K562 (cell line): ENCODE measurements around the gene SYF2. TPM values are rescaled to one million over a fixed set of nuclear protein-coding genes. Genes with fewer than 3 reads are reported as not detected.

Experiments used
- ATAC-seq: fragments of 200-7000 bp; cut with Tn5 transposase; 3 replicates; pipeline ENCODE4 v1.9.1; 2020; ENCODE audit warnings: moderate library complexity
- BruUV-seq: library from RNA; stranded (reverse); fragments of 400-500 nt; replicated peaks from 2 replicates; lab custom pipeline; 2021; lab: Mats Ljungman, UMichigan
- CTCF ChIA-PET: fragments of 300-600 bp; formaldehyde crosslinking; extraction: SDS; loops from one replicate; lab custom pipeline; 2021; ENCODE audit warnings: low intra/inter-chr PET ratio; lab: Yijun Ruan, JAX
- POLR2A ChIA-PET: fragments of 300-600, 350-650 bp; sonication (Branson Sonifier 250); formaldehyde crosslinking; extraction: SDS; loops from one replicate; lab custom pipeline; 2021; ENCODE audit warnings: antibody characterized with exemption, inconsistent platforms; lab: Yijun Ruan, JAX
- DNase-seq, 4 experiments: peaks; one replicate each; pipeline versions ENCODE4 v3.0.0 to v3.0.0-alpha.2; 2011 to 2018; ENCODE audit warnings: low spot score in 3 of 4, mixed read lengths in 3 of 4; ENCODE audit errors: extremely low read depth in 1 of 4
- FAIRE-seq: peaks from 2 replicates; lab custom pipeline; 2011; peaks lifted over from hg19 to GRCh38; lab: Jason Lieb, UNC
- H2AFZ ChIP-seq: 2 replicates; pipeline ENCODE4 v1.6.0; 2011; ENCODE audit warnings: low read depth, low read length, control low read depth, inconsistent platforms
- H3K27ac ChIP-seq: fragments of 200-600 bp; 3 replicates; pipeline ENCODE4 v1.8.0; 2011; ENCODE audit warnings: low read depth, mild to moderate bottlenecking, control low read depth, inconsistent platforms, low read length, moderate library complexity, mixed read lengths; ENCODE audit errors: extremely low read depth
- H3K27me3 ChIP-seq, 2 experiments: fragments of 300-600 bp in 1 of 2; 2 replicates in 1 of 2; 3 replicates in 1 of 2; pipeline versions ENCODE4 v1.6.0 to v1.8.0; 2011; ENCODE audit warnings: inconsistent platforms in 2 of 2, low read length in 2 of 2, mild to moderate bottlenecking in 1 of 2, mixed read lengths in 1 of 2, moderate library complexity in 1 of 2; ENCODE audit not compliant: control insufficient read depth in 2 of 2, insufficient read depth in 2 of 2
- H3K36me3 ChIP-seq: fragments of 300-600 bp; 3 replicates; pipeline ENCODE4 v1.8.0; 2011; ENCODE audit warnings: mild to moderate bottlenecking, low read length, inconsistent platforms; ENCODE audit not compliant: control insufficient read depth, insufficient read depth
- H3K4me1 ChIP-seq, 2 experiments: fragments of 200-600 bp in 1 of 2; replicated peaks in 1 of 2; 2 replicates in 1 of 2; 3 replicates in 1 of 2; pipeline versions ENCODE4 v1.5.1 to v1.8.0; 2011; ENCODE audit warnings: inconsistent platforms in 2 of 2, low read length in 2 of 2, mild to moderate bottlenecking in 1 of 2, mixed read lengths in 1 of 2, moderate library complexity in 1 of 2; ENCODE audit not compliant: control insufficient read depth in 2 of 2, insufficient read depth in 2 of 2
- H3K4me2 ChIP-seq: 2 replicates; pipeline ENCODE4 v1.6.1; 2011; ENCODE audit warnings: low read length, control low read depth, inconsistent platforms, mixed read lengths; ENCODE audit not compliant: insufficient read depth
- H3K4me3 ChIP-seq: fragments of 200-600 bp; sonication (generic), shearing (Covaris generic); 2 replicates; pipeline ENCODE4 v1.5.1; 2016; ENCODE audit warnings: control low read depth, inconsistent platforms
- H3K79me2 ChIP-seq: fragments of 200-600 bp; 3 replicates; pipeline ENCODE4 v1.8.0; 2011; ENCODE audit warnings: low read length, inconsistent platforms; ENCODE audit not compliant: control insufficient read depth, insufficient read depth
- H3K9ac ChIP-seq, 2 experiments: 2 replicates each; pipeline versions ENCODE4 v1.6.0 to v1.6.1; 2011; ENCODE audit warnings: low read depth in 2 of 2, low read length in 2 of 2, control low read depth in 1 of 2, inconsistent platforms in 1 of 2, mild to moderate bottlenecking in 1 of 2, mixed read lengths in 1 of 2; ENCODE audit not compliant: insufficient read depth in 1 of 2
- H3K9me1 ChIP-seq: one replicate; pipeline ENCODE4 v1.6.0; 2011; ENCODE audit warnings: inconsistent platforms, mild to moderate bottlenecking, low read length, moderate library complexity; ENCODE audit not compliant: control insufficient read depth, insufficient read depth
- H3K9me3 ChIP-seq: replicated peaks from 2 replicates; pipeline ENCODE4 v1.5.1; 2011; ENCODE audit warnings: low read depth, low read length, inconsistent platforms; ENCODE audit not compliant: control insufficient read depth, insufficient read depth
- H4K20me1 ChIP-seq: replicated peaks from 2 replicates; pipeline ENCODE4 v1.6.1; 2011; ENCODE audit warnings: low read length, inconsistent platforms, mixed read lengths; ENCODE audit not compliant: control insufficient read depth, insufficient read depth
- CREB3 ChIP-seq: fragments of 450-650 bp; conservative IDR thresholded peaks from 2 replicates; pipeline ENCODE4 v1.6.1; 2016; ENCODE audit warnings: missing genetic modification characterization, low read depth, mild to moderate bottlenecking, missing compliant biosample characterization, moderate library complexity
- CTCF ChIP-seq, 3 experiments: IDR thresholded peaks in 2 of 3; conservative IDR thresholded peaks in 1 of 3; 2 replicates each; pipeline ENCODE4 v1.5.1; 2011 to 2012; ENCODE audit warnings: low read length in 3 of 3, mild to moderate bottlenecking in 3 of 3, control low read depth in 2 of 3, improper control_type of control experiment in 1 of 3, inconsistent platforms in 1 of 3, low read depth in 1 of 3, mixed read lengths in 1 of 3, moderate library complexity in 1 of 3; ENCODE audit not compliant: insufficient read depth in 2 of 3
- E2F4 ChIP-seq: sonication (generic); formaldehyde crosslinking; IDR thresholded peaks from 2 replicates; pipeline ENCODE4 v1.8.0; 2022; ENCODE audit warnings: mild to moderate bottlenecking, low read depth, missing genetic modification reagents
- ETS2 ChIP-seq: IDR thresholded peaks from 2 replicates; pipeline ENCODE4 v1.6.1; 2016; ENCODE audit warnings: borderline replicate concordance, missing genetic modification characterization, mild to moderate bottlenecking, moderate library complexity, missing compliant biosample characterization; ENCODE audit not compliant: poor library complexity, severe bottlenecking
- HMGXB4 ChIP-seq: sonication (generic); formaldehyde crosslinking; IDR thresholded peaks from 2 replicates; pipeline ENCODE4 v1.8.1; 2023; ENCODE audit warnings: mild to moderate bottlenecking, missing genetic modification reagents
- RAD21 ChIP-seq, 2 experiments: fragments of 250-450 bp in 1 of 2; fragments of 450-650 bp in 1 of 2; sonication (Bioruptor Pico) in 1 of 2; formaldehyde crosslinking in 1 of 2; IDR thresholded peaks in 1 of 2; conservative IDR thresholded peaks in 1 of 2; 2 replicates each; pipeline versions ENCODE4 v1.4.0 to v1.8.0; 2020 to 2022; ENCODE audit warnings: mild to moderate bottlenecking in 2 of 2, moderate library complexity in 1 of 2
- STAG1 ChIP-seq: sonication (generic); formaldehyde crosslinking; IDR thresholded peaks from 2 replicates; pipeline ENCODE4 v1.5.0; 2020; ENCODE audit warnings: missing genetic modification reagents, borderline replicate concordance
- ZBTB12 ChIP-seq: fragments of 250-450 bp; sonication (Bioruptor Pico); IDR thresholded peaks from 2 replicates; pipeline ENCODE4 v1.4.0; 2020
- ZNF395 ChIP-seq: fragments of 200-800 bp; sonication (Bioruptor generic); IDR thresholded peaks from 2 replicates; pipeline ENCODE4 v1.6.1; 2017; ENCODE audit warnings: missing genetic modification characterization, missing compliant biosample characterization
- ZNF830 ChIP-seq: fragments of 250-450 bp; sonication (Bioruptor Pico); IDR thresholded peaks from 2 replicates; pipeline ENCODE4 v1.5.0; 2021; ENCODE audit warnings: mild to moderate bottlenecking
- WGBS: fragments of 100-300 bp; shearing (Covaris generic); methylation state at CpG from one replicate; pipeline ENCODE4 v1.1.6; 2016; ENCODE audit warnings: low coverage, mixed read lengths; ENCODE audit not compliant: insufficient coverage; ENCODE audit errors: missing lambda C conversion rate; 5-methylcytosine and 5-hydroxymethylcytosine counted together
- in situ Hi-C: fragments of 300-500 bp; cut with MboI; formaldehyde crosslinking; loops from 4 replicates; pipeline ENCODE4 v1.15.0; 2018; ENCODE audit warnings: inconsistent platforms, mixed read lengths
- intact Hi-C: fragments of 100-400 bp; cut with micrococcal nuclease; formaldehyde crosslinking; loops from 2 replicates; pipeline ENCODE4 v1.14.2; 2022
- polyA plus RNA-seq, 8 experiments: library from polyadenylated mRNA; depleted of rRNA in 4 of 8; stranded (reverse) in 5 of 8; unstranded in 3 of 8; fragments of >200 nt; fragmentation: Nextera tagmentation in 2 of 8; fragmentation: Illumina TruSeq in 1 of 8; extraction: Ambion mirVana in 2 of 8; extraction: Trizol in 1 of 8; gene quantifications; 2 replicates each; pipeline versions ENCODE4 v1.2.1 to v1.2.3, GENCODE V29; 2011 to 2014; ENCODE audit warnings: inconsistent platforms in 1 of 8, missing spikeins in 1 of 8
- total RNA-seq, 7 experiments: library from RNA; depleted of rRNA in 6 of 7; stranded (reverse); fragments of >200 nt in 6 of 7; fragmentation: Illumina TruSeq in 2 of 7; extraction: Trizol in 2 of 7; gene quantifications; 2 replicates each; pipeline versions ENCODE4 v1.2.1 to v1.2.3, GENCODE V29; 2011 to 2021; ENCODE audit warnings: low replicate concordance in 1 of 7

The SYF2 gene
- total and polyA plus RNA-seq, 9 of the 15 experiments (the other 6 are each of a cell fraction or from before 2014, with no cell fraction given) = 20.9 to 69.0 (median 43.2) TPM

GRCh38 chr1:25217598-25218232 is 14.6 kb downstream of the SYF2 start:
- no peak overlapping the region for H3K4me3 ChIP-seq
- FAIRE-seq (no peak), DNase-seq (no peak), ATAC-seq (peak; percentile 38)
- peaks cover 18% of the 10 kb centered on the region; the same call in 2 of the 3 replicates for H3K36me3 ChIP-seq
- no peaks in the 10 kb centered on the region for H3K27me3 ChIP-seq
- no peak overlapping the region for H3K9ac ChIP-seq
- no peak overlapping the region for H3K4me2 ChIP-seq
- no TSS peak for BruUV-seq
- no peaks in the 10 kb centered on the region for H3K9me1 ChIP-seq
- in situ Hi-C loops (no loop called here), intact Hi-C loops (no loop called here)
- H3K9me3 ChIP-seq = no peaks in the 10 kb centered on the region
- ChIA-PET POLR2A (interaction anchor here (0.6 to 13.3 kb wide), 2 partner anchors 13 to 300 kb away, joined by 3 to 113 read pairs; partner anchors contain the start of gene SYF2), CTCF (no interaction called here)
- H2AFZ ChIP-seq = no peak overlapping the region
- peaks cover 18 to 19% of the 10 kb centered on the region in 2 experiments for H3K4me1 ChIP-seq
- H4K20me1 ChIP-seq = 0 out of 2 replicates have a peak, but pooled peaks cover under 1% of the 10 kb centered on the region
- 76% methylated on average over 8 of the region's 8 CpGs for WGBS
- no peak overlapping the region for H3K27ac ChIP-seq
- no peaks in the 10 kb centered on the region for H3K79me2 ChIP-seq
- TF ChIP-seq ETS2 (tag) = no peak
- TF ChIP-seq ZNF395 (CRISPR knock-in tag) = 0 out of 2 replicates have a peak, but pooled peaks have one; percentile 1
- 0 out of 2 replicates have a peak, but pooled peaks have one; percentile 9 for TF ChIP-seq E2F4
- TF ChIP-seq CTCF (IDR thresholded peaks at IDR 0.05 in 2 of 3, conservative IDR thresholded peaks at IDR 0.05 in 1 of 3; ENCODE audit: insufficient read depth in 2 of 3, low read depth in 1 of 3, low read length in 3 of 3) = peak in 1 of 3 experiments; percentile 18; a peak in 2 of 6 replicates
- no peak for TF ChIP-seq ZNF830
- no peak for TF ChIP-seq STAG1 (CRISPR knock-in tag)
- no peak for TF ChIP-seq ZBTB12
- no peak for TF ChIP-seq HMGXB4 (CRISPR knock-in tag)
- TF ChIP-seq CREB3 (tag) = no peak
- TF ChIP-seq RAD21 (CRISPR knock-in tag; conservative IDR thresholded peaks at IDR 0.05 in 1 of 2, IDR thresholded peaks at IDR 0.05 in 1 of 2) = peak in 1 of 2 experiments; percentile 22; a peak in 2 of 4 replicates
